DOHH2 (cell line): Measurements from ENCODE around the gene FAM20C.

Experiments used
- EZH2phosphoT487 ChIP-seq: fragments of 200-600 bp; sonication (generic); IDR thresholded peaks from 2 replicates; pipeline ENCODE4 v1.6.1; 2017; ENCODE audit warnings: borderline replicate concordance, mild to moderate bottlenecking, antibody characterized with exemption, low read length, moderate library complexity, mixed read lengths
- TF ChIP-seq, protein P1 (sequence below): fragments of 200-600 bp; sonication (generic); IDR thresholded peaks from one replicate; pipeline ENCODE4 v1.5.1; 2014; ENCODE audit warnings: antibody characterized with exemption, mild to moderate bottlenecking, low read depth, low read length; ENCODE audit not compliant: poor library complexity, severe bottlenecking

DNA sequence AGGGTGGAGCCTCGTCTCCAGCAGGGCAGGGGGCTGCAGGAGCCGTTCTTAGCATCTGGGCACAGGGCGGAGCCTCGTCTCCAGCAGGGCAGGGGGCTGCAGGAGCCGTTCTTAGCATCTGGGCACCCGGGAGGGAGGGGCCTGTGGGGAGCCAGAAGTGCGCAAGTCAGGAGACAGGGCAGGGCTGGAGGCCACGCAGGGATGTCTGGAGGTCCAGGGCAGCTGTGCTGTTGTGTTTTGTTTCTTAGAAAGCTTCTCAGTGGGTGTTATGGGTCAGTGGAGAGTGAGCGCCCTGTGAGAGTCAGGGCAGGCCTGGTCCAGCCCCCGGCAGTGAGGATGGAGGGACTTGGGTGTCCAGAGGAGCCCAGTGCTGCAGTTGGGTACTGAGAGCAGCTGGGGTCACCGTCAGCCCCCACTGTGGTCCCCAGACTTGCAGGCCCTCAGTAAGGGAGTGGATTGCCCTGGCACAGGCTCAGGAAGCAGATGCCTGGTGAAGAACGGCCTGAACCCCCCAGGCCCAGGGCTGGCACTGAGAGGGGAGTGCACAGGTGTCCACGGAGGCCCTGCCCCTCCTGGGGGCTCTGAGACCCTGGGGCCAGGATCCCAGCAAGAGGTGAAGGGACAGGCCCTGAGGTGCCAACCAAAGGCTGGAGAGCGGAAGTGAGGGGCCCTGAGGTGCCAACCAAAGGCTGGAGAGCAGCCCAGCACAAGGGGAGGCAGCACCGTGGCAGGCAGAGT, 29.8 kb downstream of the FAM20C start:
- TF ChIP-seq, protein P1, sequence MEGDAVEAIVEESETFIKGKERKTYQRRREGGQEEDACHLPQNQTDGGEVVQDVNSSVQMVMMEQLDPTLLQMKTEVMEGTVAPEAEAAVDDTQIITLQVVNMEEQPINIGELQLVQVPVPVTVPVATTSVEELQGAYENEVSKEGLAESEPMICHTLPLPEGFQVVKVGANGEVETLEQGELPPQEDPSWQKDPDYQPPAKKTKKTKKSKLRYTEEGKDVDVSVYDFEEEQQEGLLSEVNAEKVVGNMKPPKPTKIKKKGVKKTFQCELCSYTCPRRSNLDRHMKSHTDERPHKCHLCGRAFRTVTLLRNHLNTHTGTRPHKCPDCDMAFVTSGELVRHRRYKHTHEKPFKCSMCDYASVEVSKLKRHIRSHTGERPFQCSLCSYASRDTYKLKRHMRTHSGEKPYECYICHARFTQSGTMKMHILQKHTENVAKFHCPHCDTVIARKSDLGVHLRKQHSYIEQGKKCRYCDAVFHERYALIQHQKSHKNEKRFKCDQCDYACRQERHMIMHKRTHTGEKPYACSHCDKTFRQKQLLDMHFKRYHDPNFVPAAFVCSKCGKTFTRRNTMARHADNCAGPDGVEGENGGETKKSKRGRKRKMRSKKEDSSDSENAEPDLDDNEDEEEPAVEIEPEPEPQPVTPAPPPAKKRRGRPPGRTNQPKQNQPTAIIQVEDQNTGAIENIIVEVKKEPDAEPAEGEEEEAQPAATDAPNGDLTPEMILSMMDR = no peak
- no peak for TF ChIP-seq EZH2phosphoT487
